Transverse colon (tissue), 4 donors: ENCODE measurements around the gene USP53.
"Not testable (repeated sequence)": the region's sequence is repeated elsewhere in the genome, so short reads cannot be mapped to it uniquely, and the experiment has no call there.

Experiments used
- CTCF ChIP-seq, 5 experiments: fragments of 200-600 bp in 3 of 5; fragments of 450-650 bp in 2 of 5; sonication (generic) in 3 of 5; IDR thresholded peaks; 1 replicate in 2 of 5; 2 replicates in 3 of 5; pipeline ENCODE4 v1.5.1; 2016 to 2017; ENCODE audit warnings: antibody characterized with exemption in 5 of 5, inconsistent platforms in 3 of 5, mild to moderate bottlenecking in 2 of 5, moderate library complexity in 1 of 5
- EP300 ChIP-seq: sonication (generic); formaldehyde crosslinking; IDR thresholded peaks from one replicate; pipeline ENCODE4 v1.6.1; 2017; ENCODE audit warnings: antibody characterized with exemption, low read depth
- POLR2A ChIP-seq: fragments of 450-650 bp; IDR thresholded peaks from one replicate; pipeline ENCODE4 v1.6.1; 2016; ENCODE audit warnings: antibody characterized with exemption, mild to moderate bottlenecking, moderate library complexity
- POLR2AphosphoS5 ChIP-seq, 3 donors: sonication (generic); formaldehyde crosslinking; IDR thresholded peaks; one replicate each; pipeline ENCODE4 v1.6.1; 2016; ENCODE audit warnings: antibody characterized with exemption in 3 of 3

- not testable (repeated sequence) for TF ChIP-seq CTCF (IDR thresholded peaks at IDR 0.05); POLR2A; POLR2AphosphoS5 (IDR thresholded peaks at IDR 0.05); EP300
These were observed 67.4 kb downstream of the USP53 start for GRCh38 chr4:119279945-119280344.
